ENCODE results near the gene PRKN. TPM values are rescaled to one million over a fixed set of nuclear protein-coding genes. Genes with fewer than 3 reads are reported as not detected.

Gene PRKN
- total RNA-seq, 4 donors from 2014 or later, result 4.5 to 12.3 (median 9.0) TPM

DNA sequence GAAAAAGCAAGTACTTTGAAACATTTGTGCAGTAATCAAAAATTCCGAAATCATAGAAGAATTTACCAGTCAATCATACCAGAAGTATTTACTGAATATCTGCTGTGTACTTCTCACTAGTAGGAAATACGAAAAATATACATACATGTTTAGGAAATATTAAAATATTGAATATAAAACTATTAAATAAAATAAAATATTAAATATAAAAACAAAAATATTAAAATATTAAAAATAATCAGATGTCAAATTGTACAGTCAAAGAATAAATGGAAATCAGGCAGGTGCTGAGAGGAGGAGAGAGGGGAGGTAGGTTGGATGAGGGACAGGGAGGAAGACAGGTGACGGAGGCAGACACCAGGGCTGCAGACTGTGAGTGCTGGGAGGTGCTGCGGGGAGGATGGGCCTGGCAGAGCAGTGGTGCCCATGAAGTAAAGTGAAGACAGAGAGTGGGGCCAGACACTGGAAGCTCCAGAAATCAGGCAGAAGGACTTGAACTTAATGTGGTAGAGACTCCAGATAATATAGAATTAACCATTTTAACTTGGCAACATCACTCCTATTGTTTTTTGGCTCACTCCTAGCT lies 55.9 kb downstream of the PRKN start:
- Histone ChIP-seq H3K9me3 (no peaks in the 10 kb centered on the region), H3K4me1 (no peaks in the 10 kb centered on the region), H3K4me3 (no peak overlapping the region), H3K27ac (no peak overlapping the region), H3K27me3 (no peaks in the 10 kb centered on the region), H3K36me3 (no peaks in the 10 kb centered on the region)
- TF ChIP-seq, protein P1, sequence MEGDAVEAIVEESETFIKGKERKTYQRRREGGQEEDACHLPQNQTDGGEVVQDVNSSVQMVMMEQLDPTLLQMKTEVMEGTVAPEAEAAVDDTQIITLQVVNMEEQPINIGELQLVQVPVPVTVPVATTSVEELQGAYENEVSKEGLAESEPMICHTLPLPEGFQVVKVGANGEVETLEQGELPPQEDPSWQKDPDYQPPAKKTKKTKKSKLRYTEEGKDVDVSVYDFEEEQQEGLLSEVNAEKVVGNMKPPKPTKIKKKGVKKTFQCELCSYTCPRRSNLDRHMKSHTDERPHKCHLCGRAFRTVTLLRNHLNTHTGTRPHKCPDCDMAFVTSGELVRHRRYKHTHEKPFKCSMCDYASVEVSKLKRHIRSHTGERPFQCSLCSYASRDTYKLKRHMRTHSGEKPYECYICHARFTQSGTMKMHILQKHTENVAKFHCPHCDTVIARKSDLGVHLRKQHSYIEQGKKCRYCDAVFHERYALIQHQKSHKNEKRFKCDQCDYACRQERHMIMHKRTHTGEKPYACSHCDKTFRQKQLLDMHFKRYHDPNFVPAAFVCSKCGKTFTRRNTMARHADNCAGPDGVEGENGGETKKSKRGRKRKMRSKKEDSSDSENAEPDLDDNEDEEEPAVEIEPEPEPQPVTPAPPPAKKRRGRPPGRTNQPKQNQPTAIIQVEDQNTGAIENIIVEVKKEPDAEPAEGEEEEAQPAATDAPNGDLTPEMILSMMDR (IDR thresholded peaks at IDR 0.05), result no peak
- TF ChIP-seq EP300 (IDR thresholded peaks at IDR 0.05; ENCODE audit: low read depth) (no peak), POLR2A (IDR thresholded peaks at IDR 0.05) (no peak), POLR2AphosphoS5 (IDR thresholded peaks at IDR 0.05) (no peak)
- WGBS, 2 donors (ENCODE audit: low coverage in 1 of 2), result 83 to 93% methylated on average over 4 of the region's 4 CpGs
- in situ Hi-C loops (cut with MboI; ENCODE audit: low pct_ligation_motif_present in 1 of 4, low pct_unique_long_range_greater_than_20kb in 1 of 4, low sequenced_read_pairs in 3 of 4), result no loop called here
- DNase-seq, result no peak
- intact Hi-C loops (cut with DNase I; ENCODE audit: low total_unique reads), result no loop called here

DNA sequence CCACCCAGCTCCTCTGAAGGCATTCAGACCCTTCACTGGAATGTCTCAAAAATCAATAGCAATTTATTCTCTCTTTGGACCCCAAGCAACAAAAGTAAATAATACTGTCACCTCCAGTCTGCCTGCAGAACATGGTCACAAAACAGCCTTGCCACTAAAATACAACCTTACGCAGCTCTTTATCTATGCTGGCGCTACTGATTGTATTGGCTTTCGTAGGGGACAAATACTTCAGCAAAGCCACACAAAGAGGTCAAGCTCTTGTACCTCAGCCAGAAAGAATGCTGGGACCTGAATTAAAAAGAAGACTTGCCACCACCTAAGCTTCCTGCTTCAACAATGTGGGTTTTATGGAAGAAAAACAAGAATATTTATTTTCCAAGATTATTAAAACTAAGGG lies 57.2 kb downstream of the PRKN start:
- in situ Hi-C loops (cut with MboI; ENCODE audit: low pct_ligation_motif_present in 1 of 4, low pct_unique_long_range_greater_than_20kb in 1 of 4, low sequenced_read_pairs in 3 of 4) (no loop called here), intact Hi-C loops (cut with DNase I; ENCODE audit: low total_unique reads) (no loop called here)
- Histone ChIP-seq H3K4me1 (no peaks in the 10 kb centered on the region), H3K27me3 (no peaks in the 10 kb centered on the region), H3K36me3 (no peaks in the 10 kb centered on the region), H3K4me3 (no peak overlapping the region), H3K27ac (no peak overlapping the region), H3K9me3 (no peaks in the 10 kb centered on the region)
- TF ChIP-seq, protein P1 (IDR thresholded peaks at IDR 0.05), result no peak
- TF ChIP-seq POLR2AphosphoS5 (IDR thresholded peaks at IDR 0.05), result no peak
- no peak for TF ChIP-seq EP300 (IDR thresholded peaks at IDR 0.05; ENCODE audit: low read depth)
- TF ChIP-seq POLR2A (IDR thresholded peaks at IDR 0.05), result no peak
- WGBS, 2 donors (ENCODE audit: low coverage in 1 of 2), result 92 to 96% methylated on average over 2 to 3 of the region's 3 CpGs
- DNase-seq, result no peak

DNA sequence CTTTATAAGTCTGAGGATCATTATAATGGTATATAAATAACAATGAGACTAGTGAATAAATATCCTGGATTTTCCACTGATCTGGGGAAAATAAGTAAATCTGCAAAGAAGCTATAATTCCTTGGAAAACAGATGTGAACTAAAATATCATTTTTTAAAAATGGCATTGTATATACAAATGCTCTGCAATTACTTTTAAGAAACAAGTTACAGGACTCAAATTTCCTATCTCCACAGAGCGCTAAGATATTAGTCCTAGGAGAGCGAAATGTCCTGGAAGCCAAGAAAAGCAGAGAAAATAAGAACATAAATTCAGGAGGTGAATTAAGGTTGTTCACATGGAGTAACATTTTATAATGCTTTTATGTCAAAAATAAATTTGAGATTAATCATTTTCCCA lies 61.3 kb downstream of the PRKN start:
- Histone ChIP-seq H3K27ac (no peak overlapping the region), H3K27me3 (no peaks in the 10 kb centered on the region), H3K9me3 (no peaks in the 10 kb centered on the region), H3K4me1 (no peaks in the 10 kb centered on the region), H3K4me3 (no peak overlapping the region), H3K36me3 (no peaks in the 10 kb centered on the region)
- TF ChIP-seq POLR2AphosphoS5 (IDR thresholded peaks at IDR 0.05) (no peak), EP300 (IDR thresholded peaks at IDR 0.05; ENCODE audit: low read depth) (no peak), POLR2A (IDR thresholded peaks at IDR 0.05) (no peak)
- TF ChIP-seq, protein P1 (IDR thresholded peaks at IDR 0.05), result no peak
- no peak for DNase-seq
- intact Hi-C loops (cut with DNase I; ENCODE audit: low total_unique reads) (no loop called here), in situ Hi-C loops (cut with MboI; ENCODE audit: low pct_ligation_motif_present in 1 of 4, low pct_unique_long_range_greater_than_20kb in 1 of 4, low sequenced_read_pairs in 3 of 4) (no loop called here)
- WGBS, 2 donors (ENCODE audit: low coverage in 1 of 2), result 86 to 100% methylated on average over 2 of the region's 2 CpGs

DNA sequence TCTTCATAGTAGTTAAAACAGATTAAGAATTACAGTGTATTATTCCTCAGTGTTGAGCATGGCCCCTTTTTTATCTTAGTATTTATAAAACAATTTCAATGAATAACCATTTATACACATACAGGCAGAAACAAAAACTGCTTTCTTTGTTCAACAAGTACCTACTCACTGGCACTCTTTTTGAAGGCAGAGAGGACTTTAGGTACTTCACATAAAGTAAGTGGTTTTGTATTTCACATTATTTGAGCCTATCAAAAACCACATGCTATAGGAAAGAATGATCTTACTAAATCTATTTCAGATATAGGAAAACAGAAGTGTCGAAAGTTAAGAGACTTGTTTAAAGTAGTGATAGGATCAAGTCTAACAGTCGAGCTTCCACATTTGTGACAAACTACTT lies 73.8 kb downstream of the PRKN start:
- in situ Hi-C loops (cut with MboI; ENCODE audit: low pct_ligation_motif_present in 1 of 4, low pct_unique_long_range_greater_than_20kb in 1 of 4, low sequenced_read_pairs in 3 of 4), result no loop called here
- no peak overlapping the region for H3K27ac ChIP-seq
- H3K4me3 ChIP-seq, result no peak overlapping the region
- DNase-seq, result no peak
- no peaks in the 10 kb centered on the region for H3K9me3 ChIP-seq
- H3K4me1 ChIP-seq, result no peaks in the 10 kb centered on the region
- TF ChIP-seq, protein P1 (IDR thresholded peaks at IDR 0.05), result no peak
- TF ChIP-seq POLR2A (IDR thresholded peaks at IDR 0.05) (no peak), EP300 (IDR thresholded peaks at IDR 0.05; ENCODE audit: low read depth) (no peak), POLR2AphosphoS5 (IDR thresholded peaks at IDR 0.05) (no peak)
- WGBS, 2 donors (ENCODE audit: low coverage in 1 of 2), result 77 to 78% methylated on average over 2 of the region's 2 CpGs
- intact Hi-C loops (cut with DNase I; ENCODE audit: low total_unique reads), result no loop called here
- H3K36me3 ChIP-seq, result no peaks in the 10 kb centered on the region
- no peaks in the 10 kb centered on the region for H3K27me3 ChIP-seq
